H9 (cell line): Measurements from ENCODE around the gene DCLK2. TPM values are rescaled to one million over a fixed set of nuclear protein-coding genes. Genes with fewer than 3 reads are reported as not detected.

Source experiments
- DNase-seq: peaks from one replicate; pipeline ENCODE4 v3.0.0-alpha.2; 2017
- H2AFZ ChIP-seq: one replicate; pipeline ENCODE4 v1.6.1; 2013; ENCODE audit warnings: mild to moderate bottlenecking, low read length, control low read depth, moderate library complexity
- H2AK5ac ChIP-seq: 2 replicates; pipeline ENCODE4 v1.6.1; 2013; ENCODE audit warnings: low read length, control low read depth, mixed read lengths; ENCODE audit not compliant: insufficient read length
- H2BK120ac ChIP-seq: one replicate; pipeline ENCODE4 v1.6.1; 2013; ENCODE audit warnings: low read depth, mild to moderate bottlenecking, low read length, control low read depth, inconsistent platforms; ENCODE audit not compliant: poor library complexity, severe bottlenecking
- H2BK12ac ChIP-seq: 2 replicates; pipeline ENCODE4 v1.6.1; 2013; ENCODE audit warnings: low read length, control low read depth, mixed read lengths, low read depth; ENCODE audit not compliant: insufficient read length
- H2BK15ac ChIP-seq: 2 replicates; pipeline ENCODE4 v1.6.1; 2013; ENCODE audit warnings: low read depth, low read length, control low read depth
- H2BK20ac ChIP-seq: one replicate; pipeline ENCODE4 v1.6.1; 2013; ENCODE audit warnings: low read depth, mild to moderate bottlenecking, low read length, control low read depth, inconsistent platforms; ENCODE audit not compliant: poor library complexity, severe bottlenecking
- H2BK5ac ChIP-seq: 2 replicates; pipeline ENCODE4 v1.6.1; 2013; ENCODE audit warnings: low read length, control low read depth, mixed read lengths; ENCODE audit not compliant: insufficient read length
- H3K14ac ChIP-seq: 2 replicates; pipeline ENCODE4 v1.6.1; 2013; ENCODE audit warnings: low read length, control low read depth; ENCODE audit not compliant: insufficient read depth
- H3K18ac ChIP-seq: 2 replicates; pipeline ENCODE4 v1.6.1; 2013; ENCODE audit warnings: low read depth, mild to moderate bottlenecking, mixed read lengths, low read length, control low read depth; ENCODE audit not compliant: insufficient read length
- H3K23ac ChIP-seq: 2 replicates; pipeline ENCODE4 v1.6.1; 2013; ENCODE audit warnings: low read length, control low read depth, mixed read lengths, low read depth; ENCODE audit not compliant: insufficient read length
- H3K23me2 ChIP-seq: 2 replicates; pipeline ENCODE4 v1.6.1; 2013; ENCODE audit warnings: low read depth, mild to moderate bottlenecking, mixed read lengths, low read length, control low read depth; ENCODE audit not compliant: insufficient read length, poor library complexity, severe bottlenecking
- H3K27ac ChIP-seq: 2 replicates; pipeline ENCODE4 v1.5.1; 2013; ENCODE audit warnings: low read length, control low read depth, mixed read lengths, low read depth; ENCODE audit not compliant: insufficient read length
- H3K27me3 ChIP-seq: 2 replicates; pipeline ENCODE4 v1.6.1; 2013; ENCODE audit warnings: low read length, control low read depth, inconsistent platforms; ENCODE audit not compliant: insufficient read depth
- H3K4ac ChIP-seq: 2 replicates; pipeline ENCODE4 v1.6.1; 2013; ENCODE audit warnings: low read depth, mild to moderate bottlenecking, control low read depth, inconsistent platforms, low read length, moderate library complexity
- H3K4me1 ChIP-seq: 2 replicates; pipeline ENCODE4 v1.6.1; 2013; ENCODE audit warnings: low read length, control low read depth, inconsistent platforms; ENCODE audit not compliant: insufficient read depth
- H3K4me2 ChIP-seq: 2 replicates; pipeline ENCODE4 v1.6.1; 2013; ENCODE audit warnings: low read length, control low read depth, mixed read lengths; ENCODE audit not compliant: insufficient read length, insufficient read depth
- H3K56ac ChIP-seq: 2 replicates; pipeline ENCODE4 v1.6.1; 2013; ENCODE audit warnings: low read depth, mild to moderate bottlenecking, mixed read lengths, low read length, control low read depth; ENCODE audit not compliant: insufficient read length
- H3K79me1 ChIP-seq: 2 replicates; pipeline ENCODE4 v1.6.1; 2013; ENCODE audit warnings: low read depth, mild to moderate bottlenecking, moderate library complexity, low read length, control low read depth, inconsistent platforms; ENCODE audit not compliant: insufficient read depth, poor library complexity, severe bottlenecking
- H3K79me2 ChIP-seq: 2 replicates; pipeline ENCODE4 v1.6.1; 2013; ENCODE audit warnings: low read length, control low read depth, inconsistent platforms; ENCODE audit not compliant: insufficient read depth
- H3K9ac ChIP-seq: 2 replicates; pipeline ENCODE4 v1.6.1; 2013; ENCODE audit warnings: low read length, control low read depth, mixed read lengths; ENCODE audit not compliant: insufficient read length; ENCODE audit errors: extremely low read depth
- H3K9me3 ChIP-seq: one replicate; pipeline ENCODE4 v1.6.1; 2013; ENCODE audit warnings: low read depth, low read length, inconsistent platforms; ENCODE audit not compliant: control insufficient read depth
- H3T11ph ChIP-seq: one replicate; pipeline ENCODE4 v1.6.1; 2013; ENCODE audit warnings: mild to moderate bottlenecking, low read length, control low read depth, inconsistent platforms
- H4K20me1 ChIP-seq: one replicate; pipeline ENCODE4 v1.6.1; 2013; ENCODE audit not compliant: control insufficient read depth, insufficient read length, insufficient read depth
- H4K5ac ChIP-seq: 2 replicates; pipeline ENCODE4 v1.6.1; 2013; ENCODE audit warnings: low read depth, mild to moderate bottlenecking, mixed read lengths, low read length, control low read depth; ENCODE audit not compliant: insufficient read length
- H4K8ac ChIP-seq: replicated peaks from 2 replicates; pipeline ENCODE4 v1.6.1; 2013; ENCODE audit warnings: low read length, control low read depth, mixed read lengths, low read depth; ENCODE audit not compliant: insufficient read length
- H4K91ac ChIP-seq: 2 replicates; pipeline ENCODE4 v1.6.1; 2013; ENCODE audit warnings: low read depth, mild to moderate bottlenecking, moderate library complexity, mixed read lengths, low read length, control low read depth; ENCODE audit not compliant: insufficient read length
- H3K27ac Mint-ChIP-seq, 3 experiments: 2 replicates in 2 of 3; 3 replicates in 1 of 3; pipeline ENCODE4 v1.8.0; 2020 to 2021; ENCODE audit warnings: mixed read lengths in 3 of 3, mild to moderate bottlenecking in 1 of 3, moderate library complexity in 1 of 3
- H3K27me3 Mint-ChIP-seq: 2 replicates; pipeline ENCODE4 v1.8.0; 2021; ENCODE audit warnings: low read depth, mild to moderate bottlenecking, moderate library complexity, mixed read lengths
- H3K36me3 Mint-ChIP-seq, 3 experiments: 2 replicates in 2 of 3; 3 replicates in 1 of 3; pipeline ENCODE4 v1.8.0; 2020 to 2021; ENCODE audit warnings: low read depth in 3 of 3, mixed read lengths in 3 of 3; ENCODE audit not compliant: insufficient read depth in 1 of 3
- H3K4me1 Mint-ChIP-seq, 2 experiments: 2 replicates each; pipeline ENCODE4 v1.8.0; 2020; ENCODE audit warnings: mixed read lengths in 2 of 2
- H3K4me3 Mint-ChIP-seq, 2 experiments: 2 replicates in 1 of 2; 3 replicates in 1 of 2; pipeline ENCODE4 v1.8.0; 2020 to 2021; ENCODE audit warnings: mild to moderate bottlenecking in 2 of 2, mixed read lengths in 2 of 2, moderate library complexity in 1 of 2
- H3K9me3 Mint-ChIP-seq, 2 experiments: 2 replicates in 1 of 2; 3 replicates in 1 of 2; pipeline ENCODE4 v1.8.0; 2020; ENCODE audit warnings: mild to moderate bottlenecking in 2 of 2, mixed read lengths in 2 of 2, moderate library complexity in 1 of 2
- WGBS: extraction: QIAGEN DNeasy Blood & Tissue Kit; methylation state at CpG from one replicate; pipeline ENCODE4 v1.1.7; 2013; ENCODE audit warnings: missing lambda C conversion rate, low lambda C conversion rate, mixed read lengths; ENCODE audit not compliant: insufficient read length; ENCODE audit errors: extremely low coverage; 5-methylcytosine and 5-hydroxymethylcytosine counted together
- total RNA-seq: library from RNA; stranded (reverse); gene quantifications from 2 replicates; pipeline ENCODE4 v1.2.1, GENCODE V29; 2021
- TF ChIP-seq, protein P1 (sequence below): fragments of 200-600 bp; sonication (generic); conservative IDR thresholded peaks from 3 replicates; pipeline ENCODE4 v1.8.0; 2021; ENCODE audit warnings: antibody characterized with exemption, mild to moderate bottlenecking

The DCLK2 gene
- total RNA-seq, 1 experiment from 2014 or later: 0.33 TPM

DNA sequence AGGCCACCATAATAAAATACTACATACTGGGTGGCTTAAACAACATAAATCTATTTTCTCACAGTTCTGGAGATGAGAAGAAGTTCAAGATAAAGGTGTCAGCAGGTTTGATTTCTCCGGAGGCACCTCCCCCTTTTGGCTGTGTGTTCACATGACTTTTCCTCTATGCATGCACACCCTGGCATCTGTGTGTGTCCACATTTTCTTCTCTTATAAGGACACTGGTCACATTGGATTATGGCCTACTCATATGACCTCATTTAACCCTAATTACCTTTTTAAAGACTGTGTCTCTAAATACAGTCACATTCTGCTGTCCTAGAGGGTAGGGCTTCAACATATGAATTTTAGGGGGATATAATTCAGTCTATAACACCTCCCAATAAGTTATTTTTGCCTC, 79.8 kb downstream of the DCLK2 start:
- no CpG with 5 or more reads among the region's 1 CpG for WGBS
- no peak overlapping the region for H3K14ac ChIP-seq
- H4K8ac ChIP-seq: no peak overlapping the region
- no peak overlapping the region for H3K27ac ChIP-seq
- H3K27me3 ChIP-seq: no peaks in the 10 kb centered on the region
- no peak overlapping the region for H3K9ac ChIP-seq
- no peaks in the 10 kb centered on the region for H3K9me3 Mint-ChIP-seq
- H3K36me3 Mint-ChIP-seq: no peaks in the 10 kb centered on the region
- H4K5ac ChIP-seq: no peak overlapping the region
- H3K79me2 ChIP-seq: no peaks in the 10 kb centered on the region
- H2BK20ac ChIP-seq: no peak overlapping the region
- H4K91ac ChIP-seq: no peak overlapping the region
- H3K4me1 Mint-ChIP-seq: peaks cover 1 to 3% of the 10 kb centered on the region in 2 experiments
- no peak overlapping the region for H2AFZ ChIP-seq
- no peak overlapping the region for H3K18ac ChIP-seq
- no peak overlapping the region for H3K23ac ChIP-seq
- no peak overlapping the region for H3K4me2 ChIP-seq
- H2AK5ac ChIP-seq: no peak overlapping the region
- H3K27me3 Mint-ChIP-seq: no peaks in the 10 kb centered on the region
- H3T11ph ChIP-seq: no peak overlapping the region
- no peak overlapping the region for H2BK15ac ChIP-seq
- no peaks in the 10 kb centered on the region for H3K9me3 ChIP-seq
- TF ChIP-seq, protein P1, sequence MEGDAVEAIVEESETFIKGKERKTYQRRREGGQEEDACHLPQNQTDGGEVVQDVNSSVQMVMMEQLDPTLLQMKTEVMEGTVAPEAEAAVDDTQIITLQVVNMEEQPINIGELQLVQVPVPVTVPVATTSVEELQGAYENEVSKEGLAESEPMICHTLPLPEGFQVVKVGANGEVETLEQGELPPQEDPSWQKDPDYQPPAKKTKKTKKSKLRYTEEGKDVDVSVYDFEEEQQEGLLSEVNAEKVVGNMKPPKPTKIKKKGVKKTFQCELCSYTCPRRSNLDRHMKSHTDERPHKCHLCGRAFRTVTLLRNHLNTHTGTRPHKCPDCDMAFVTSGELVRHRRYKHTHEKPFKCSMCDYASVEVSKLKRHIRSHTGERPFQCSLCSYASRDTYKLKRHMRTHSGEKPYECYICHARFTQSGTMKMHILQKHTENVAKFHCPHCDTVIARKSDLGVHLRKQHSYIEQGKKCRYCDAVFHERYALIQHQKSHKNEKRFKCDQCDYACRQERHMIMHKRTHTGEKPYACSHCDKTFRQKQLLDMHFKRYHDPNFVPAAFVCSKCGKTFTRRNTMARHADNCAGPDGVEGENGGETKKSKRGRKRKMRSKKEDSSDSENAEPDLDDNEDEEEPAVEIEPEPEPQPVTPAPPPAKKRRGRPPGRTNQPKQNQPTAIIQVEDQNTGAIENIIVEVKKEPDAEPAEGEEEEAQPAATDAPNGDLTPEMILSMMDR: no peak
- no peak overlapping the region for H2BK12ac ChIP-seq
- no peak overlapping the region for H3K4me3 Mint-ChIP-seq
- no peak for DNase-seq
- H3K27ac Mint-ChIP-seq: no peak overlapping the region
- no peak overlapping the region for H3K4ac ChIP-seq
- no peaks in the 10 kb centered on the region for H3K23me2 ChIP-seq
- no peaks in the 10 kb centered on the region for H3K4me1 ChIP-seq
- no peak overlapping the region for H2BK5ac ChIP-seq
- no peaks in the 10 kb centered on the region for H4K20me1 ChIP-seq
- H2BK120ac ChIP-seq: no peak overlapping the region
- no peaks in the 10 kb centered on the region for H3K79me1 ChIP-seq
- no peak overlapping the region for H3K56ac ChIP-seq
